Uterus (tissue), 4 donors: ENCODE results near the gene SIVA1. TPM values are rescaled to one million over a fixed set of nuclear protein-coding genes. Genes with fewer than 3 reads are reported as not detected.
A peak's percentile ranks its signal among the peaks of the same experiment; 100 is the strongest.
"Not testable (repeated sequence)": the region's sequence is repeated elsewhere in the genome, so short reads cannot be mapped to it uniquely, and the experiment has no call there.

Experiments
- DNase-seq, 2 donors: peaks; one replicate each; pipeline ENCODE4 v3.0.0-alpha.2; 2019 to 2020
- H3K27ac ChIP-seq, 2 donors: fragments of 200-600 bp; sonication (generic); 1 replicate in 1 of 2; 2 replicates in 1 of 2; pipeline ENCODE4 v1.5.1; 2016 to 2018
- H3K27me3 ChIP-seq, 2 donors: fragments of 200-600 bp; sonication (generic); one replicate each; pipeline ENCODE4 v1.5.1; 2018 to 2019; ENCODE audit warnings: control low read depth in 1 of 2
- H3K36me3 ChIP-seq, 2 donors: fragments of 200-600 bp; sonication (generic); one replicate each; pipeline ENCODE4 v1.5.1; 2019; ENCODE audit warnings: control low read depth in 1 of 2
- H3K4me1 ChIP-seq, 2 donors: fragments of 200-600 bp; sonication (generic); one replicate each; pipeline ENCODE4 v1.5.1; 2018 to 2019; ENCODE audit warnings: control low read depth in 1 of 2
- H3K4me3 ChIP-seq, 2 donors: fragments of 200-600 bp; sonication (generic); 1 replicate in 1 of 2; 2 replicates in 1 of 2; pipeline ENCODE4 v1.5.1; 2018 to 2019; ENCODE audit warnings: mild to moderate bottlenecking in 1 of 2
- H3K9me3 ChIP-seq, 2 donors: fragments of 200-600 bp; sonication (generic); one replicate each; pipeline ENCODE4 v1.5.1; 2019; ENCODE audit warnings: control low read depth in 1 of 2
- CTCF ChIP-seq, 4 experiments: fragments of 200-600 bp in 2 of 4; fragments of 450-650 bp in 2 of 4; sonication (generic) in 2 of 4; IDR thresholded peaks; one replicate each; pipeline ENCODE4 v1.5.1; 2016 to 2019; ENCODE audit warnings: antibody characterized with exemption in 4 of 4, mild to moderate bottlenecking in 2 of 4, moderate library complexity in 1 of 4
- POLR2A ChIP-seq, 2 donors: fragments of 450-650 bp; IDR thresholded peaks; one replicate each; pipeline ENCODE4 v1.6.1; 2016; ENCODE audit warnings: antibody characterized with exemption in 2 of 2, mild to moderate bottlenecking in 1 of 2, moderate library complexity in 1 of 2
- intact Hi-C: fragments of 100-400 bp; cut with DNase I; formaldehyde crosslinking; loops from one replicate; pipeline ENCODE4 v1.15.1; 2023; ENCODE audit warnings: low total_unique reads
- total RNA-seq, 4 donors: library from RNA; depleted of rRNA in 3 of 4; stranded (reverse); fragments of >200 nt in 3 of 4; gene quantifications; one replicate each; pipeline versions ENCODE4 v1.1.0 to v1.2.4, GENCODE V29; 2014 to 2023
- donor health status: DM: yes; HTN: yes; CAD: no.

Gene SIVA1
- total RNA-seq, 4 donors from 2014 or later = 79.4 to 366 (median 239) TPM

- Histone ChIP-seq H3K27ac (no peak overlapping the region), H3K36me3 (no peaks in the 10 kb centered on the region), H3K9me3 (no peaks in the 10 kb centered on the region), H3K4me1 (peaks cover 4 to 9% of the 10 kb centered on the region in 2 donors), H3K27me3 (no peaks in the 10 kb centered on the region), H3K4me3 (no peak overlapping the region)
- intact Hi-C loops = no loop called here
- TF ChIP-seq POLR2A (IDR thresholded peaks at IDR 0.05) = no peak
- no peak for TF ChIP-seq CTCF (IDR thresholded peaks at IDR 0.05)
- no peak for DNase-seq
These were observed 3.8 kb upstream of the SIVA1 start for GRCh38 chr14:104749111-104749649.

GRCh38 chr14:104750056-104750752 is 2.7 kb upstream of the SIVA1 start:
- H3K4me1 ChIP-seq = peaks cover 9% of the 10 kb centered on the region in 2 donors
- intact Hi-C loops = no loop called here
- H3K9me3 ChIP-seq = no peaks in the 10 kb centered on the region
- H3K36me3 ChIP-seq = no peaks in the 10 kb centered on the region
- no peak overlapping the region for H3K27ac ChIP-seq
- TF ChIP-seq POLR2A (IDR thresholded peaks at IDR 0.05) (no peak), CTCF (IDR thresholded peaks at IDR 0.05) (no peak)
- DNase-seq = no peak
- no peaks in the 10 kb centered on the region for H3K27me3 ChIP-seq
- no peak overlapping the region for H3K4me3 ChIP-seq

- H3K9me3 ChIP-seq, H3K27me3 ChIP-seq, H3K4me3 ChIP-seq, H3K27ac ChIP-seq, DNase-seq, H3K4me1 ChIP-seq, intact Hi-C loops, H3K36me3 ChIP-seq: not testable (repeated sequence)
These were observed 2.2 kb upstream of the SIVA1 start for GRCh38 chr14:104750753-104751057.

- Histone ChIP-seq H3K4me1 (peaks cover 9% of the 10 kb centered on the region in 2 donors), H3K9me3 (no peaks in the 10 kb centered on the region), H3K27me3 (no peaks in the 10 kb centered on the region), H3K27ac (peak overlapping the region; percentile 71 to 86), H3K36me3 (no peaks in the 10 kb centered on the region), H3K4me3 (peak overlapping the region; percentile 84 to 96)
- TF ChIP-seq CTCF (IDR thresholded peaks at IDR 0.05) (no peak), POLR2A (IDR thresholded peaks at IDR 0.05) (no peak)
- DNase-seq = peak in 1 of 2 donors; percentile 39
- intact Hi-C loops = no loop called here
These were observed 1.2 kb upstream of the SIVA1 start for GRCh38 chr14:104751539-104752422.

- TF ChIP-seq POLR2A (IDR thresholded peaks at IDR 0.05) (no peak), CTCF (IDR thresholded peaks at IDR 0.05) (no peak)
- Histone ChIP-seq H3K36me3 (no peaks in the 10 kb centered on the region), H3K9me3 (no peaks in the 10 kb centered on the region), H3K4me3 (peak overlapping the region; percentile 84 to 96), H3K4me1 (peaks cover 9% of the 10 kb centered on the region in 2 donors), H3K27me3 (no peaks in the 10 kb centered on the region), H3K27ac (peak overlapping the region; percentile 71 to 86)
- DNase-seq = no peak
- intact Hi-C loops = no loop called here
These were observed 568 bp upstream of the SIVA1 start for GRCh38 chr14:104752423-104752734.
